GM12892 (cell line): ENCODE results near the gene GDF9.

Experiments used
- DNase-seq: peaks from one replicate; pipeline ENCODE4 v3.0.0; 2011; ENCODE audit not compliant: insufficient read length
- FAIRE-seq: peaks from 2 replicates; lab custom pipeline; 2011; peaks lifted over from hg19 to GRCh38; lab: Jason Lieb, UNC
- POLR2A ChIP-seq: IDR thresholded peaks from 2 replicates; pipeline ENCODE4 v1.6.1; 2011; ENCODE audit warnings: low read depth, low read length, control low read depth
- POLR2AphosphoS5 ChIP-seq: IDR thresholded peaks from 2 replicates; pipeline ENCODE4 v1.6.1; 2011; ENCODE audit warnings: low read depth, low read length, control low read depth
- TAF1 ChIP-seq: IDR thresholded peaks from 2 replicates; pipeline ENCODE4 v1.6.1; 2011; ENCODE audit warnings: low read depth, mild to moderate bottlenecking, control low read depth, low read length, borderline replicate concordance

The GDF9 gene

DNA sequence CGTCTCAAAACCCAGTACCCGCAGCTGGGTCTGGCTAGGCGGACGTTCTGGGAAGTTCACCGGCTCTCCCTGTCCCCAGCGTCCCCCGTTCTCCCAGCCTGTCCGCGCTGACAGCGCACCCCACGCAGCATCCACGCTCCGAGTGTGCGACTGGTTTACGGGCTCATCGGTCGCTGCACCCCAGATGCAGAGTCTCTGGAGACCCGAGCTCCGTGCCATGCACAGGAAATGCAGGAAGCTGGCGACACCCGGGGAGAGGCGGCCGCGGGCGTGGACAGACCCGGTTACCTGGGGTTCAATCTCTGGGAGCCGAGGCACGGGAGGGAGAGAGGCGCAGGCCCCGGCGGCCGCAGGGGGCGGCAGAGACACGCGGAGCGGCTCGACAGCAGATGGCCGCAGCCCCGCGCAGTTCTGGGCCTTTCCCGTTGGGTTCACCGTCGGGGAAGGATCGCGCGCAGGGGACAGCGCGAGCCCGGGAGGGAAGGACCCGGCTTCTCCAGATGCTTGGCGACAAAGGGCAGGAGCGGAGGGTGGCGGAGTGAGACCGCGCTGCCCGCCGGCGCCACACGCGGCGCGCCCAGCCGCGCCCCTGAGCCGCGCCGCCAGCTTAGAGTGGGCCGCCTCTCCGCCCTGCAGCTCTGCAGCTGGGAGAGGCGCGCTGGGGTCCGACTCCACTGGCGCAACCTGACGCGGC, 36.4 kb downstream of the GDF9 start:
- TF ChIP-seq TAF1 (no peak), POLR2A (no peak), POLR2AphosphoS5 (no peak)
- DNase-seq (peak; percentile 92), FAIRE-seq (no peak)

DNA sequence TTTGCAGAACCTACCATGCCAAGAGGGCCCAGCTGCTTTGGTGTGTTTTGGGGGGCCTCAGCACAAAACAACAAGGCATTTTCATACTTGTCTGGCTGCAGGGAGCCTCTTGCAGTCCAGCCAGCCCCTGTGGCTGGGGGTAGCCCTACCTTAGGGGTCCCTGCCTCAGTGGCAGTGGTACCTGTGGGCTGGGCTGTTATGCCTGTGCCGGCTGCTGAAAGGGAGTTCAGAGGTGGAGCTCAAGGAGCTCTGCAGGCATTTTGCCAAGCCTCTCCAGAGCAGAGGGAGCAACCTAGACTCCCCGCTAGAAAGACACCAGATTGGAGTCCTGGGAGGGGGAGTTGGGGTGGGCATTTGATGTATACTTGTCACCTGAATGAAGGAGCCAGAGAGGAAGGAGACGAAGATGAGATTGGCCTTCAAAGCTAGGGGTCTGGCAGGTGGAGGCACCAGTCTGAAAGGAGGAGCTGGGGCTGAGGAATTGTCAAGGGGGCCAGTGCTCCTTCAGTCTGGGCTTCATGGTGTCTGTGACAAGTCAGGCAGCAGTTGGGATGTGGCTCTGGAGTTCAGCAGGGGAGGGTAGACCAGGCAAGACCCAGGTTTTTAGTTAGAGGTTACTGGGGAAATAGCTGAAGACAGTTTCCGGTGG, 37.3 kb downstream of the GDF9 start:
- TF ChIP-seq POLR2A (no peak), POLR2AphosphoS5 (no peak), TAF1 (no peak)
- FAIRE-seq (no peak), DNase-seq (no peak)

DNA sequence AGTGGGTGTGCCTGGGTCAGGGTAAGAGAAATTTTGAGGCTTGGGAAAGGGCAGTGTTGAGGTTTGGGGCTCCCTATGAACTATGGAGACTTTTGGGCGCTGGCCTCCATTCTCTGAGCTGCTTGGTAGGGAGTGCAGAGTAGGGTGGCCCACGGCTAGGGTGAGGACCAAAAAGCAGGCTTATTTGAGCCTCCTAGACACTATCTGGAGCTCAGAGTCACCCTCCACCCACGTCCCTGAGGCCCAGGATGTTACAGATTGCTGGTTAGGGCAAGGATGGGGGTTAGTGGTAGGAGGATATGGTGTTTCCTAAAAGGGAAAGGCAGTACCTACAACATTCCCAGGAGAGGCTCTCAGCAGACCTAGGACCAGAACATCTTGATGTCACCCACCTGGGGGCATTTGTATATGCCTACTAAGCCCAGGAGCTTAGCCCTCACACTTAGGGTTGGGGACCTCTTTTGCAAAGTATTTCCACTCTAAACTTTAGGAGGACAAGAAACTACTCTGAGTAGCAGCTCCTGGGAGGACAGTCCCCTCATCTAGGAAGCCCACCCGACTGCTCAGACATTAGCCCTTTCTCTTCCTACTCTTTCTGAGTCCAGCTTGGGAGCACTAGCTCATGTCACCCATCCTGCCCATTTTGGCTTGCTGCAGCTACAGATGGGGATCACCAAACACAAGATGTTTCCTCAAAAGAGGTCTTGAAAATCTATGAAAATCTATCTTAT, 38.2 kb downstream of the GDF9 start:
- TF ChIP-seq POLR2A (no peak), TAF1 (no peak), POLR2AphosphoS5 (no peak)
- DNase-seq (no peak), FAIRE-seq (no peak)

DNA sequence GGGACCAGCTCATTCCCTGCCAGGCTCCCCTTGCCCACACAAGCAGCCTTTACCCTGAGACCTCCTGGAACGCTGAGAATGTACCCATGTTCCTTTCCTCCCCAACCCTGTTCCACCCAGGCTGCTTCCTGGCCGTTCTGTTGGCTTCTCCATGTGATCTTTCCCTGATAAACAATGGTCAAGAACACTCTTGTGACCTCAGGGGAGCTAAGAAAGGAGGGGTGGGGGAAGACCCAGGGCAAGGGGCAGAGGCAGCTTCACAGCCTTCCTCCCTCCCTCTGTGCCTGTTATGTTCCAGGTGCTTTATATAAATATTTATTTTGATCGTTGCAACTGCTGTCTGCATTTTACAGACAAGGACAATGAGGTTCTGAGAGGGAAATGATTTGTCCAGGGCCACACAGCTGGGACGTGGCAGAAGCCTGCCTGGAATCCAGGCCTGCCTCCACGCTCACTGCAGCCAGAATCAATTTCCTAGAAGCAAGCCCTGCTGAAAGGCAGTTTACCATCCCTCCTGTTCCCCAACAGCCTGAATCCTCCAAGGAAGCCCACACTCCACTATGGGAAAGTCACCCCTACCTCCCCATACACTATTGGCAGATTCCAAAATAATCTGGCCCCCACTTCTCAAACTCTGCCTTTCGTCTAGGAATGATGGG, 39.7 kb downstream of the GDF9 start:
- no peak for FAIRE-seq
- TF ChIP-seq POLR2A = no peak
- TF ChIP-seq TAF1 = no peak
- no peak for TF ChIP-seq POLR2AphosphoS5
- DNase-seq = no peak

DNA sequence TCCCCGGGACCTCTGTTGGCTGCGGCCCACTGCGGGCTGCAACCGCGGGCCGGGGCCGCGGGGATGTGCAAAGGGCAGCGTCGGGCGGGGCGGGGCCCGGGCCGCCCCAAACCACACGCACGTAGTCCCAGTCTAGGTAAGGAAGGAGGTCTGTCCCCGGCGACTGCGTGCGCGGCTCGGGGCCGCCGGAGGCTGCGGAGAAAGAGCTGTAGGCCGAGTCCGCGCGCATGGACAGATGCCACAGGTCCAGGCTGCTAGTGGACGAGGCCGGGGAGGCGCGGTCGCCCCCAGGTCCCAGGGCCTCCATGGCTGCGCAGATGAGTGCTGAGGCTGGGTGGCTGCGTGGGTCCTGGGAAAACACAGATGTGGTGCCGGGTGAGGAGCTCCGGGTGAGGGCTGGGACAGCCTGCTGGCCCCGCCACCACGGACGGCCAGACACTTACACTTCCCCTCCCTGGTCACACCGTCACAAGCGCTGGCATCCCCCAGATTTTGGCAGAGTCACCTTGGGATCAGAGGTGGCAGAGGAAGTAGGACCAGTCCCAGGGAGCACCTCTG, 40.4 kb downstream of the GDF9 start:
- DNase-seq (no peak), FAIRE-seq (no peak)
- no peak for TF ChIP-seq POLR2A
- no peak for TF ChIP-seq POLR2AphosphoS5
- no peak for TF ChIP-seq TAF1

DNA sequence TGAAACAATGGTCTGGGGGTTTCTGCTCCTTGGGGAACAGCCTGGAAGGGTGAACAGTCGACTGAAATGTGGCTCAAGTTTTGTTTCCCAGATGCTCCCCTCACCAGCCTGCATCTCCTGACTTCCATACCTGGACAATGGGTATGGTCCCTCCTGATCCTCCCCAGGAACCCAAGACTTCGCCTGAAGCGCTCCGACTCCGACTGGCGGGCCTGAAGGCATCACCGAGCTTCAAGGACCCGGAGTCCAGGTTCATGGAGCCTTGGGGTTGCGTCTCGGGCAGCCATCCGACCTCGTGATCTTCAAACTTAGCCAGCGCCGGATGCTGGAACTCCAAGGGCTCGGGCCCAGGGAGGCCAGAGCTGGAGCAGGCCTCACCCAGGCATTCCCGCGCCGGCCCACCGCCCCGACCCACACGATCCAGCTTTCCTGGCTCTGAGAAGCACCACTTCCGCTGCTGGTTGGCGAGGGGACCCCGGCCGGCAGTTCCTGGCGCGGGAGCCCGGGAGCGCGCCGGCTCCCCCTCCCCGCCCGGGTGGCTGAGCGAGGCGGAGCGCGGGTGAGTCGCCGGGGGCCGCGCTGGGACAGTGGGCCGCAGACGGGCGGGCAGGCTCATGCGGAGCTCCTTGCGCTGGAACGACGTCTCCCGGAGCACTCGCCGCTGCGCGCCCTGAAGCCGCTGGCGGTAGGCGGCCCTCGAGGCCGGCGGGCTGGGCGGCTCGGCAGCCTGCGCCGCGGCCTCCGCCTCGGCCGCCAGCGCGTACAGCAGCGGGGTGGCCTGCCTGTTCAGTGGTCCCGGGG, 41.0 kb downstream of the GDF9 start:
- FAIRE-seq = no peak
- TF ChIP-seq POLR2A (no peak), TAF1 (no peak), POLR2AphosphoS5 (no peak)
- DNase-seq = no peak

DNA sequence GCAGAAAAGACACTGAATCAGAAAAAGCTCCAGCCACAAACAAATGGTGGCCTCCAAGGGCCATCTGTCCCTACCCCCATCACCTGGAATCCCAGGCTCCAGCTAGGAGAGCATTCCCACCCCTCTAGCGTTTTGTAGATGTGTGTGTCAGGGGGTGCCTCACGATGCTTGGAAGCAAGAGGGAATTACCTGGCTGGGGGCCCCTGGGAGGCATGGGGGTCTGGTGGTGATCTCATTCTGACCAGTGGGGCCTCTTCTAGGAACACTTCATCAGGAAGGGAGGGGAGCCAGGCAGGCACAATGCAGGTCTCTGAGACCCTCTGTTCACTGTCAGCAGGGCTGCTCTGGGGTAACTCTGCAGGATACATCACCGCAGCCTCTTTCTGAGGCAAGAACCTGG, 41.8 kb downstream of the GDF9 start:
- FAIRE-seq (no peak), DNase-seq (no peak)
- TF ChIP-seq POLR2A (no peak), TAF1 (no peak), POLR2AphosphoS5 (no peak)

DNA sequence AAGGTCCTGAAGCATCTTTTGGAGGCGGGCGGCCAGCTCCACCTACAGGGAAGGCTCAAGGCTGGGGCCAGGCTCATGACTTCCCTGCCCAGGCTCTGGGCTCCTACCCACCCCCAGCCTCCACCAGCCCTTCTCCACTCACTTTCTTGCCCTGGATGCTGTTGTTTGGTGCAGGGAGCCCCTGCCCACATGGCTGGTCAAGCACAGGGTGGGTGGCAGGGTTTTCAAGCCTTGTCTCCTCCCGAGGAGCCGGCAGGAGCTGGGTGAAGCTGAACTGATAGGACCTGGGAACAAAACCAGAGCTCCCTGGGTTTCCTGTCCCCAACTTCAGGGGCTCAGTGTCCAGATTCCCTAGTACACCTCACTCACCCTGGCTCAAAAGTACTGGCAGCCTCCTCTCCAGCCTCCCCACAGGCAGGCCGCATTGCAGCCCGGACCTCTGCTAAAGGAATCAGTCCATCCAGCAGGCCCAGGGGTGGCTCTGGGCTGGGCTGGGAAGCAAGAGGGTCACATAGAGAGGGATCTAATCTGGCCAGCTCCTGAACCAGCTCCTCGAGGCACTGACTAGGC, 42.7 kb downstream of the GDF9 start:
- no peak for FAIRE-seq
- TF ChIP-seq TAF1 (no peak), POLR2AphosphoS5 (no peak), POLR2A (no peak)

DNA sequence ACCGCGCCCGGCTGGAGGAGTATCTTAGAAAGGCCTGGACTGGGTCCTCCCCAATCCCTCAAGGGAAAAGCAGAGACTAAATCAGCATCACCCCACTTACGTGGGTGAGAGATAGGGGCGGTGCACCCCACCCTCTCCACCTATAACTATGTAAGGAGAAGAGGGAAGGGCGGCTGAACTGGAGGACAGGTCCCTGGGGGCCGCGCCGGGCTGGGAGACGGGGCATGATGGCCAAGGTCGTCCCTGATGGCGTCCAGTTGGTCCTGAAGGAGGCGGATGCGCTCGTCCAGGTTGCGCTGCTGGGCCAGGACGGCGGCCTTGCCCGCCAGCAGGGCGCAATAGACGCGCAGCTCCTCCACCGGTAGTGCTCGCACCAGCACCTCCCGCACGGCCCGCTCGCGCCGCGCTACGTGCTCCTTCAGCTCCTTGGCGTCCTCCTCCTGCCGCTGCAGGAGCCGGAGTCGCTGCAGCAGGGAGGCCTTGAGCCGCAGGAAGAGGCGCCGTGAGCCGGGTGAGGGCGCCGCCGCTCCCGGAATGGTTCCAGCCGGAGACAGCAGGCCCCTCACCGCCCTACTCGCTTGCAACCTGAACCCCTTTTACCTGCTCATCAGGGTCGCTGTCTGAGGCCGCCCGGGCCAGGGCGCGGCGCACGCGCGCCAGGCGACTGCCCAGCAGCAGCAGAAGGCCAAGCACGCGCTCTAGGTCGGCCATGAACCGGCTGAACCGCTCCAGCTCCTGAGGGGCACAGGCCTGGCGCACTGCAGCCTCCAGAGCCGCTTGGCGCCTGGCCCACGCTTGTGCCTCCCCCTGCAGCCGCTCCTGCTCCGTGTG, 43.4 kb downstream of the GDF9 start:
- FAIRE-seq (peak; percentile 53), DNase-seq (no peak)
- TF ChIP-seq POLR2A (no peak), TAF1 (no peak), POLR2AphosphoS5 (no peak)

More for the DNA sequence above, 42.7 kb downstream of the GDF9 start:
- DNase-seq = no peak

DNA sequence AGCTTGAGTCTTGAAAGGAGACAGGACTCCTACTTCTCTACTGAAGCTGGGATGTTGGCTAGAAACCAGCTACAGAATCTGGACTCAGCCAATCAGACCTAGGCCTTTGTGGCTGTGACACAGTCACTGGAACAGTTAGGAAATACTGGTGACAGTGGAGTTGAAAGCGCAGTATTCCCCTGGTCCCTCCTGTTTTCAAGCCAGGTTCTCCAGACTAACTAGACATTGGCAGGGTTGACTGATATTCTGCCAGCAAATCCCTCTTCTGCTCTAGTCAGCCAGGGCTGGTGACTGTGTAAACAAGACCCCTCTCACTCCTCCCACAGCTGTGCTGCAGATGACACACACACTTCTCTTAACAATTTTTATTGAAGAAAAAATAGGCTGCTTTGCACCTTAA, 44.5 kb downstream of the GDF9 start:
- DNase-seq (no peak), FAIRE-seq (no peak)
- TF ChIP-seq POLR2A = no peak
- TF ChIP-seq TAF1 = no peak
- TF ChIP-seq POLR2AphosphoS5 = no peak
